ENCODE data around the gene USB1. TPM values are rescaled to one million over a fixed set of nuclear protein-coding genes. Genes with fewer than 3 reads are reported as not detected.

USB1 gene
- total RNA-seq, 1 donor from 2014 or later: 79.5 TPM

- Mint-ChIP-seq H3K4me3 (ENCODE audit: unreplicated experiment) (no peak overlapping the region), H3K9me3 (ENCODE audit: unreplicated experiment) (no peaks in the 10 kb centered on the region), H3K27me3 (ENCODE audit: unreplicated experiment) (peaks cover 21% of the 10 kb centered on the region), H3K4me1 (ENCODE audit: unreplicated experiment) (peaks cover 32% of the 10 kb centered on the region), H3K36me3 (ENCODE audit: low read depth, unreplicated experiment) (peaks cover 23% of the 10 kb centered on the region), H3K27ac (ENCODE audit: unreplicated experiment) (no peak overlapping the region)
- TF ChIP-seq CTCF (IDR thresholded peaks at IDR 0.05; ENCODE audit: unreplicated experiment): no peak
- no peak for DNase-seq (ENCODE audit: low spot score)
Observed at GRCh38 chr16:58032710-58033293, 31.6 kb downstream of the USB1 start.

GRCh38 chr16:58034128-58034685 lies 33.0 kb downstream of the USB1 start:
- Mint-ChIP-seq H3K27ac (ENCODE audit: unreplicated experiment) (no peak overlapping the region), H3K4me3 (ENCODE audit: unreplicated experiment) (no peak overlapping the region)
- no peak for DNase-seq (ENCODE audit: low spot score)

GRCh38 chr16:58034774-58035173 lies 33.6 kb downstream of the USB1 start:
- Mint-ChIP-seq H3K4me3 (ENCODE audit: unreplicated experiment) (no peak overlapping the region), H3K4me1 (ENCODE audit: unreplicated experiment) (peaks cover 16% of the 10 kb centered on the region), H3K27me3 (ENCODE audit: unreplicated experiment) (peaks cover 12% of the 10 kb centered on the region), H3K9me3 (ENCODE audit: unreplicated experiment) (no peaks in the 10 kb centered on the region), H3K36me3 (ENCODE audit: low read depth, unreplicated experiment) (peaks cover 29% of the 10 kb centered on the region), H3K27ac (ENCODE audit: unreplicated experiment) (no peak overlapping the region)
- TF ChIP-seq CTCF (IDR thresholded peaks at IDR 0.05; ENCODE audit: unreplicated experiment): no peak
- no peak for DNase-seq (ENCODE audit: low spot score)

More at GRCh38 chr16:58034128-58034685, 33.0 kb downstream of the USB1 start:
- Mint-ChIP-seq H3K27me3 (ENCODE audit: unreplicated experiment) (peaks cover 14% of the 10 kb centered on the region), H3K9me3 (ENCODE audit: unreplicated experiment) (no peaks in the 10 kb centered on the region), H3K36me3 (ENCODE audit: low read depth, unreplicated experiment) (peaks cover 29% of the 10 kb centered on the region), H3K4me1 (ENCODE audit: unreplicated experiment) (peaks cover 21% of the 10 kb centered on the region)
- TF ChIP-seq CTCF (IDR thresholded peaks at IDR 0.05; ENCODE audit: unreplicated experiment): no peak

- Mint-ChIP-seq H3K4me1 (ENCODE audit: unreplicated experiment) (peaks cover 14% of the 10 kb centered on the region), H3K9me3 (ENCODE audit: unreplicated experiment) (no peaks in the 10 kb centered on the region), H3K36me3 (ENCODE audit: low read depth, unreplicated experiment) (peaks cover 31% of the 10 kb centered on the region), H3K27me3 (ENCODE audit: unreplicated experiment) (peaks cover 9% of the 10 kb centered on the region), H3K27ac (ENCODE audit: unreplicated experiment) (no peak overlapping the region), H3K4me3 (ENCODE audit: unreplicated experiment) (no peak overlapping the region)
- DNase-seq (ENCODE audit: low spot score): no peak
- TF ChIP-seq CTCF (IDR thresholded peaks at IDR 0.05; ENCODE audit: unreplicated experiment): no peak
Observed at GRCh38 chr16:58035356-58036170, 34.4 kb downstream of the USB1 start.

- Mint-ChIP-seq H3K27me3 (ENCODE audit: unreplicated experiment) (peaks cover 7% of the 10 kb centered on the region), H3K36me3 (ENCODE audit: low read depth, unreplicated experiment) (peaks cover 28% of the 10 kb centered on the region), H3K4me1 (ENCODE audit: unreplicated experiment) (peaks cover 8% of the 10 kb centered on the region), H3K27ac (ENCODE audit: unreplicated experiment) (peak overlapping the region; percentile 30), H3K4me3 (ENCODE audit: unreplicated experiment) (peak overlapping the region; percentile 71), H3K9me3 (ENCODE audit: unreplicated experiment) (no peaks in the 10 kb centered on the region)
- TF ChIP-seq CTCF (IDR thresholded peaks at IDR 0.05; ENCODE audit: unreplicated experiment): no peak
- DNase-seq (ENCODE audit: low spot score): no peak
Observed at GRCh38 chr16:58036943-58037342, 35.7 kb downstream of the USB1 start.
